ENCODE results near the gene P2RY8.
"Not testable (repeated sequence)": the region's sequence is repeated elsewhere in the genome, so short reads cannot be mapped to it uniquely, and the experiment has no call there.

The P2RY8 gene

GRCh38 chrX:1518512-1518911 is 18.5 kb downstream of the P2RY8 start:
- no peak for DNase-seq

GRCh38 chrX:1516596-1517104 is 20.3 kb downstream of the P2RY8 start:
- DNase-seq: no peak

GRCh38 chrX:1511829-1512228 is 25.2 kb downstream of the P2RY8 start:
- DNase-seq: no peak

- no peak for DNase-seq
These were observed 25.8 kb downstream of the P2RY8 start for GRCh38 chrX:1511150-1511549.

- no peak for DNase-seq
These were observed 29.2 kb downstream of the P2RY8 start for GRCh38 chrX:1507511-1508463.

- DNase-seq: no peak
These were observed 30.1 kb downstream of the P2RY8 start for GRCh38 chrX:1506916-1507315.

- no peak for DNase-seq
These were observed 34.1 kb downstream of the P2RY8 start for GRCh38 chrX:1502853-1503252.

- no peak for DNase-seq
These were observed 34.7 kb downstream of the P2RY8 start for GRCh38 chrX:1502241-1502640.

- DNase-seq: no peak
These were observed 36.0 kb downstream of the P2RY8 start for GRCh38 chrX:1500701-1501624.

GRCh38 chrX:1496076-1496475 is 40.9 kb downstream of the P2RY8 start:
- no peak for DNase-seq

GRCh38 chrX:1493877-1494510 is 43.0 kb downstream of the P2RY8 start:
- DNase-seq: no peak

GRCh38 chrX:1493412-1493811 is 43.6 kb downstream of the P2RY8 start:
- no peak for DNase-seq

- DNase-seq: no peak
These were observed 44.5 kb downstream of the P2RY8 start for GRCh38 chrX:1492421-1493012.

GRCh38 chrX:1491851-1492349 is 45.1 kb downstream of the P2RY8 start:
- no peak for DNase-seq

- DNase-seq: not testable (repeated sequence)
These were observed 45.7 kb downstream of the P2RY8 start for GRCh38 chrX:1491248-1491647.

- not testable (repeated sequence) for DNase-seq
These were observed 46.3 kb downstream of the P2RY8 start for GRCh38 chrX:1490723-1491122.

- not testable (repeated sequence) for DNase-seq
These were observed 47.6 kb downstream of the P2RY8 start for GRCh38 chrX:1489354-1489753.

- DNase-seq: no peak
These were observed 48.2 kb downstream of the P2RY8 start for GRCh38 chrX:1488745-1489144.

GRCh38 chrX:1488141-1488540 is 48.8 kb downstream of the P2RY8 start:
- DNase-seq: no peak

- no peak for DNase-seq
These were observed 49.6 kb downstream of the P2RY8 start for GRCh38 chrX:1487401-1487800.

GRCh38 chrX:1486749-1487361 is 50.1 kb downstream of the P2RY8 start:
- DNase-seq: no peak

- DNase-seq: no peak
These were observed 50.8 kb downstream of the P2RY8 start for GRCh38 chrX:1486177-1486576.
